GM12878 (cell line): Measurements from ENCODE around the gene MT1HL1. TPM values are rescaled to one million over a fixed set of nuclear protein-coding genes. Genes with fewer than 3 reads are reported as not detected.

Source experiments
- ATAC-seq: fragments of 200-7000 bp; cut with Tn5 transposase; 3 replicates; pipeline ENCODE4 v1.9.1; 2020; ENCODE audit warnings: mild to moderate bottlenecking, moderate library complexity
- BruUV-seq: library from RNA; stranded (reverse); fragments of 400-500 nt; replicated peaks from 2 replicates; lab custom pipeline; 2021; lab: Mats Ljungman, UMichigan
- CTCF ChIA-PET: fragments of 300-600 bp; sonication (Branson Sonifier 250); formaldehyde crosslinking; extraction: SDS; loops from one replicate; lab custom pipeline; 2021; ENCODE audit warnings: inconsistent platforms; lab: Yijun Ruan, JAX
- POLR2A ChIA-PET: fragments of 350-600 bp; formaldehyde crosslinking; extraction: SDS; loops from one replicate; lab custom pipeline; 2021; ENCODE audit warnings: inconsistent platforms; lab: Charles Lee
- RAD21 ChIA-PET: fragments of 300-600 bp; sonication (Branson Sonifier 250); formaldehyde crosslinking; loops from one replicate; lab custom pipeline; 2023; ENCODE audit warnings: antibody characterized with exemption; ENCODE audit not compliant: unreplicated experiment; lab: Charles Lee
- SMC1A ChIA-PET: fragments of 300-600 bp; sonication (Branson Sonifier 250); formaldehyde crosslinking; loops from one replicate; lab custom pipeline; 2023; ENCODE audit not compliant: unreplicated experiment, uncharacterized antibody; lab: Charles Lee
- DNase-seq: peaks from one replicate; pipeline ENCODE4 v3.0.0-alpha.2; 2011; ENCODE audit warnings: low read depth, low spot score
- FAIRE-seq: peaks from 3 replicates; lab custom pipeline; 2011; peaks lifted over from hg19 to GRCh38; lab: Jason Lieb, UNC
- H2AFZ ChIP-seq: 2 replicates; pipeline ENCODE4 v1.6.0; 2011; ENCODE audit warnings: low read depth, low read length, control low read depth; ENCODE audit not compliant: control insufficient read depth
- H3K27ac ChIP-seq: 2 replicates; pipeline ENCODE4 v1.5.1; 2011; ENCODE audit warnings: control low read depth; ENCODE audit not compliant: control insufficient read depth, insufficient read depth
- H3K27me3 ChIP-seq, 2 experiments: replicated peaks in 1 of 2; 2 replicates each; pipeline versions ENCODE4 v1.6.0 to v1.6.1; 2011; ENCODE audit warnings: low read length in 1 of 2; ENCODE audit not compliant: control insufficient read depth in 2 of 2, insufficient read depth in 2 of 2
- H3K36me3 ChIP-seq, 2 experiments: 2 replicates each; pipeline ENCODE4 v1.5.1; 2011; ENCODE audit warnings: low read length in 1 of 2; ENCODE audit not compliant: control insufficient read depth in 2 of 2, insufficient read depth in 2 of 2
- H3K4me1 ChIP-seq: 2 replicates; pipeline ENCODE4 v1.6.1; 2011; ENCODE audit warnings: mild to moderate bottlenecking, low read length, moderate library complexity, mixed read lengths; ENCODE audit not compliant: control insufficient read depth, insufficient read depth
- H3K4me2 ChIP-seq: 2 replicates; pipeline ENCODE4 v1.6.0; 2011; ENCODE audit warnings: control low read depth; ENCODE audit not compliant: control insufficient read depth, insufficient read depth
- H3K4me3 ChIP-seq: fragments of 200-600 bp; sonication (generic); 2 replicates; pipeline ENCODE4 v1.5.1; 2016
- H3K79me2 ChIP-seq: 2 replicates; pipeline ENCODE4 v1.6.0; 2011; ENCODE audit warnings: low read length; ENCODE audit not compliant: control insufficient read depth, insufficient read depth
- H3K9ac ChIP-seq: 2 replicates; pipeline ENCODE4 v1.8.0; 2011; ENCODE audit warnings: low read length, control low read depth, mixed read lengths; ENCODE audit not compliant: control insufficient read depth, insufficient read depth
- H3K9me3 ChIP-seq: replicated peaks from 3 replicates; pipeline ENCODE4 v1.5.1; 2011; ENCODE audit warnings: mild to moderate bottlenecking, low read length; ENCODE audit not compliant: control insufficient read depth, insufficient read depth
- H4K20me1 ChIP-seq: 2 replicates; pipeline ENCODE4 v1.6.0; 2011; ENCODE audit not compliant: control insufficient read depth, insufficient read depth
- CBFB ChIP-seq: IDR thresholded peaks from 2 replicates; pipeline ENCODE4 v1.6.1; 2016; ENCODE audit warnings: antibody characterized with exemption, low read depth
- CHD4 ChIP-seq: fragments of 200-600 bp; sonication (generic); IDR thresholded peaks from 2 replicates; pipeline ENCODE4 v1.6.1; 2016; ENCODE audit warnings: mild to moderate bottlenecking
- CREB1 ChIP-seq: IDR thresholded peaks from 2 replicates; pipeline ENCODE4 v1.6.1; 2012; ENCODE audit warnings: low read depth, mild to moderate bottlenecking, inconsistent platforms
- IRF4 ChIP-seq: IDR thresholded peaks from 2 replicates; pipeline ENCODE4 v1.6.1; 2011; ENCODE audit warnings: low read depth, low read length
- KAT2A ChIP-seq: conservative IDR thresholded peaks from 2 replicates; pipeline ENCODE4 v1.6.1; 2011; ENCODE audit warnings: low read depth, low read length; ENCODE audit not compliant: control insufficient read depth
- PAX8 ChIP-seq: fragments of 450-650 bp; IDR thresholded peaks from 2 replicates; pipeline ENCODE4 v1.6.1; 2017; ENCODE audit warnings: mild to moderate bottlenecking, moderate library complexity
- SRF ChIP-seq, 2 experiments: IDR thresholded peaks; 2 replicates each; pipeline ENCODE4 v1.6.1; 2011; ENCODE audit warnings: low read depth in 2 of 2, low read length in 2 of 2, mild to moderate bottlenecking in 1 of 2, moderate library complexity in 1 of 2
- STAT1 ChIP-seq: fragments of 450-650 bp; conservative IDR thresholded peaks from 2 replicates; pipeline ENCODE4 v1.6.1; 2014; ENCODE audit warnings: antibody characterized with exemption, mild to moderate bottlenecking
- ZBTB33 ChIP-seq: fragments of 450-650 bp; IDR thresholded peaks from 2 replicates; pipeline ENCODE4 v1.6.1; 2017; ENCODE audit warnings: mild to moderate bottlenecking
- ZNF384 ChIP-seq: IDR thresholded peaks from 2 replicates; pipeline ENCODE4 v1.6.1; 2012; ENCODE audit warnings: low read depth, mild to moderate bottlenecking, low read length, improper control_type of control experiment, borderline replicate concordance
- ZZZ3 ChIP-seq: IDR thresholded peaks from 2 replicates; pipeline ENCODE4 v1.6.1; 2011; ENCODE audit warnings: low read depth; ENCODE audit not compliant: control insufficient read depth, insufficient read length
- WGBS: methylation state at CpG from one replicate; pipeline ENCODE4 v1.1.6; 2016; ENCODE audit warnings: low lambda C conversion rate; ENCODE audit not compliant: insufficient replicate concordance, insufficient coverage; ENCODE audit errors: missing lambda C conversion rate; 5-methylcytosine and 5-hydroxymethylcytosine counted together
- in situ Hi-C: fragments of 300-500 bp; cut with MboI; formaldehyde crosslinking; loops from 9 replicates; pipeline ENCODE4 v1.14.3; 2018; ENCODE audit warnings: mixed read lengths
- intact Hi-C: fragments of 100-400 bp; cut with micrococcal nuclease; formaldehyde crosslinking; loops from one replicate; pipeline ENCODE4 v1.14.2; 2022; ENCODE audit not compliant: unreplicated experiment
- polyA plus RNA-seq, 11 experiments: library from polyadenylated mRNA; depleted of rRNA in 4 of 11; unstranded in 6 of 11; stranded (reverse) in 5 of 11; fragments of >200 nt; fragmentation: Nextera tagmentation in 4 of 11; fragmentation: Illumina TruSeq in 1 of 11; extraction: Ambion mirVana in 4 of 11; extraction: Trizol in 1 of 11; gene quantifications; 1 replicate in 1 of 11; 2 replicates in 10 of 11; pipeline versions ENCODE4 v1.2.1 to v1.2.3, GENCODE V29; 2011 to 2016; ENCODE audit warnings: inconsistent platforms in 2 of 11, missing spikeins in 2 of 11, low read depth in 1 of 11
- total RNA-seq, 4 experiments: library from RNA; depleted of rRNA in 3 of 4; stranded (reverse); fragments of >200 nt in 3 of 4; fragmentation: Illumina TruSeq in 1 of 4; extraction: Trizol in 1 of 4; gene quantifications; 2 replicates each; pipeline versions ENCODE4 v1.2.1 to v1.2.3, GENCODE V29; 2013 to 2021
- TF ChIP-seq, protein P1 (sequence below): IDR thresholded peaks from 2 replicates; pipeline ENCODE4 v1.6.1; 2012; ENCODE audit warnings: low read depth, low read length, improper control_type of control experiment

Gene MT1HL1
- total and polyA plus RNA-seq, 10 of the 15 experiments (the other 5 are each of a cell fraction or from before 2014, with no cell fraction given): not detected

DNA sequence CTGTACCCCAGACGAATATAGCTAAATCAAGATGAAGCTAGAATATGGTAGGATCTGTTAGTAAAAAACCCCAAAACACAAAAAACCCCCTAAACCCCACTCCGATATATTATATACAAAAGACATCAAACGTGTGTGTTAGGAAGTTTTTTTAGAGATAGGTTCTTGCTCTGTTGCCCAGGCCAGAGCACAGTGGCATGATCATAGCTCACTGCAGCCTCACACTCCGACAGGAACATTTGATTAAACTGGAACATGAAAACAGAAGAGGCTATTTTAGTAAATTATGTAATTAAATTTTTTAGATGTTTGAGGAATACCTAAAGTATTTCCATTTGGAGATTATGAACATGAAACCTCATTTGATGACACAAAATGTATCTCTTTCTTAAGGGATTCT, 29.6 kb upstream of the MT1HL1 start (continued):
- TF ChIP-seq ZZZ3 (no peak), PAX8 (no peak), CHD4 (no peak), CREB1 (no peak), STAT1 (no peak)

GRCh38 chr1:237033061-237033460, 28.8 kb upstream of the MT1HL1 start:
- Histone ChIP-seq H3K27me3 (no peaks in the 10 kb centered on the region; a peak in 1 of 4 replicates), H3K9me3 (no peaks in the 10 kb centered on the region), H3K4me3 (no peak overlapping the region), H3K36me3 (no peaks in the 10 kb centered on the region), H3K79me2 (no peaks in the 10 kb centered on the region), H3K4me1 (no peaks in the 10 kb centered on the region), H4K20me1 (no peaks in the 10 kb centered on the region), H2AFZ (no peak overlapping the region), H3K9ac (no peak overlapping the region), H3K4me2 (no peak overlapping the region), H3K27ac (no peak overlapping the region)
- DNase-seq: no peak
- no TSS peak for BruUV-seq
- WGBS: 3% methylated on average over 4 of the region's 4 CpGs
- RAD21 ChIA-PET: no interaction called here
- FAIRE-seq: no peak
- TF ChIP-seq CBFB: no peak
- TF ChIP-seq ZBTB33: no peak
- TF ChIP-seq SRF (IDR thresholded peaks at IDR 0.05; ENCODE audit: low read depth in 2 of 2, low read length in 2 of 2): no peak
- no peak for TF ChIP-seq IRF4
- TF ChIP-seq, protein P1, sequence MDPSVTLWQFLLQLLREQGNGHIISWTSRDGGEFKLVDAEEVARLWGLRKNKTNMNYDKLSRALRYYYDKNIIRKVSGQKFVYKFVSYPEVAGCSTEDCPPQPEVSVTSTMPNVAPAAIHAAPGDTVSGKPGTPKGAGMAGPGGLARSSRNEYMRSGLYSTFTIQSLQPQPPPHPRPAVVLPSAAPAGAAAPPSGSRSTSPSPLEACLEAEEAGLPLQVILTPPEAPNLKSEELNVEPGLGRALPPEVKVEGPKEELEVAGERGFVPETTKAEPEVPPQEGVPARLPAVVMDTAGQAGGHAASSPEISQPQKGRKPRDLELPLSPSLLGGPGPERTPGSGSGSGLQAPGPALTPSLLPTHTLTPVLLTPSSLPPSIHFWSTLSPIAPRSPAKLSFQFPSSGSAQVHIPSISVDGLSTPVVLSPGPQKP: no peak
- TF ChIP-seq ZNF384: no peak
- no peak for TF ChIP-seq KAT2A
- ATAC-seq: no peak
- POLR2A ChIA-PET: no interaction called here
- CTCF ChIA-PET: no interaction called here
- intact Hi-C loops (no loop called here), in situ Hi-C loops (no loop called here)
- SMC1A ChIA-PET: interaction anchor here (1.1 kb wide), 1 partner anchor 11 kb away, joined by 3 read pairs; no protein-coding TSS in a partner anchor
